Measurements from ENCODE around the gene HMG20A. TPM values are rescaled to one million over a fixed set of nuclear protein-coding genes. Genes with fewer than 3 reads are reported as not detected.

HMG20A gene
- total and polyA plus RNA-seq, 10 of the 15 experiments (the other 5 are each of a cell fraction or from before 2014, with no cell fraction given): 30.0 to 98.7 (median 46.8) TPM

- no peak overlapping the region for H2AFZ ChIP-seq (ENCODE audit: control insufficient read depth, low read depth, low read length)
- no peak overlapping the region for H3K4me2 ChIP-seq (ENCODE audit: control insufficient read depth, insufficient read depth)
- ChIA-PET SMC1A (ENCODE audit: uncharacterized antibody, unreplicated experiment) (interaction anchor here (0.8 to 3.8 kb wide), 23 partner anchors 7 to 292 kb away, joined by 3 to 140 read pairs (median 4); partner anchors contain the start of gene HMG20A), POLR2A (interaction anchor here (0.6 to 2.9 kb wide), 10 partner anchors 8 to 231 kb away, joined by 3 to 20 read pairs (median 6); partner anchors contain the start of genes HMG20A and PEAK1), RAD21 (ENCODE audit: unreplicated experiment) (interaction anchor here (0.7 to 3.8 kb wide), 13 partner anchors 8 to 292 kb away, joined by 3 to 116 read pairs (median 4); partner anchors contain the start of gene HMG20A), CTCF (interaction anchor here (0.8 to 3.8 kb wide), 12 partner anchors 8 to 470 kb away, joined by 3 to 25 read pairs (median 4); partner anchors contain the start of gene HMG20A)
- no peak overlapping the region for H3K4me3 ChIP-seq
- H3K27me3 ChIP-seq (replicated peaks in 1 of 2; ENCODE audit: control insufficient read depth in 2 of 2, insufficient read depth in 2 of 2, low read length in 1 of 2): no peaks in the 10 kb centered on the region
- intact Hi-C loops (cut with micrococcal nuclease; ENCODE audit: unreplicated experiment) (no loop called here), in situ Hi-C loops (cut with MboI) (no loop called here)
- DNase-seq (ENCODE audit: low read depth, low spot score) (no peak), FAIRE-seq (no peak), ATAC-seq (peak; percentile 79)
- no peak overlapping the region for H3K27ac ChIP-seq (ENCODE audit: control insufficient read depth, insufficient read depth)
- no peaks in the 10 kb centered on the region; the same call in 2 of the 3 replicates for H3K9me3 ChIP-seq (replicated peaks; ENCODE audit: control insufficient read depth, insufficient read depth, low read length)
- H4K20me1 ChIP-seq (ENCODE audit: control insufficient read depth, insufficient read depth): no peaks in the 10 kb centered on the region
- BruUV-seq (replicated peaks): no TSS peak
- H3K4me1 ChIP-seq (ENCODE audit: control insufficient read depth, insufficient read depth, low read length): peaks cover 10% of the 10 kb centered on the region; the same call in 1 of the 2 replicates
- H3K36me3 ChIP-seq (ENCODE audit: control insufficient read depth in 2 of 2, insufficient read depth in 2 of 2, low read length in 1 of 2): no peaks in the 10 kb centered on the region
- H3K79me2 ChIP-seq (ENCODE audit: control insufficient read depth, insufficient read depth, low read length): peaks cover 4% of the 10 kb centered on the region
- 95% methylated on average over 7 of the region's 7 CpGs for WGBS (ENCODE audit: insufficient coverage, insufficient replicate concordance, low lambda C conversion rate, missing lambda C conversion rate)
- no peak overlapping the region for H3K9ac ChIP-seq (ENCODE audit: control insufficient read depth, insufficient read depth, low read length)
- TF ChIP-seq ESRRA (IDR thresholded peaks at IDR 0.05; ENCODE audit: low read length) (no peak), EP300 (IDR thresholded peaks at IDR 0.05; ENCODE audit: borderline replicate concordance in 1 of 2, control insufficient read depth in 1 of 2, low read depth in 2 of 2, low read length in 2 of 2) (peak; percentile 84 to 91; a peak in 3 of 4 replicates), BMI1 (IDR thresholded peaks at IDR 0.05; ENCODE audit: borderline replicate concordance) (peak; percentile 67; the same call in 1 of the 2 replicates), ATF7 (IDR thresholded peaks at IDR 0.05; ENCODE audit: low read depth) (peak; percentile 95), IKZF2 (IDR thresholded peaks at IDR 0.05) (peak; percentile 56 to 65; a peak in 2 of 4 replicates), E2F4 (IDR thresholded peaks at IDR 0.05; ENCODE audit: low read depth, low read length) (peak; percentile 43; the same call in 1 of the 2 replicates), MEF2B (IDR thresholded peaks at IDR 0.05; ENCODE audit: partially characterized antibody, poor library complexity, severe bottlenecking) (peak; percentile 90), RELA (IDR thresholded peaks at IDR 0.05; ENCODE audit: borderline replicate concordance, partially characterized antibody) (no peak), ZNF24 (IDR thresholded peaks at IDR 0.05) (peak; percentile 79), MTA3 (IDR thresholded peaks at IDR 0.05; ENCODE audit: borderline replicate concordance, low read length) (no peak), SMAD1 (IDR thresholded peaks at IDR 0.05; ENCODE audit: low read depth, partially characterized antibody) (no peak), MTA2 (IDR thresholded peaks at IDR 0.05; ENCODE audit: low read depth) (peak; percentile 100), BRCA1 (IDR thresholded peaks at IDR 0.05; ENCODE audit: low read depth, low read length) (no peak), HSF1 (IDR thresholded peaks at IDR 0.05; ENCODE audit: low read depth, low read length) (no peak), JUND (IDR thresholded peaks at IDR 0.05; ENCODE audit: low read depth, low read length) (no peak), BHLHE40 (IDR thresholded peaks at IDR 0.05; ENCODE audit: borderline replicate concordance in 1 of 2, low read depth in 2 of 2, low read length in 1 of 2) (peak in 1 of 2 experiments; percentile 59; a peak in 2 of 4 replicates), ATF3 (IDR thresholded peaks at IDR 0.05; ENCODE audit: borderline replicate concordance, extremely low read depth, low read depth, low read length) (no peak), KLF5 (IDR thresholded peaks at IDR 0.05; ENCODE audit: partially characterized antibody) (peak; percentile 45), RBBP5 (conservative IDR thresholded peaks at IDR 0.05) (no peak), BCL11A (IDR thresholded peaks at IDR 0.05; ENCODE audit: low read depth, low read length) (peak; percentile 16; the same call in 1 of the 2 replicates)
Measured at GRCh38 chr15:77410701-77411618, 9.7 kb upstream of the HMG20A start.
